Mesothelial cell of epicardium (in vitro differentiated cells): Measurements from ENCODE around the gene GPR84. TPM values are rescaled to one million over a fixed set of nuclear protein-coding genes. Genes with fewer than 3 reads are reported as not detected.

Experiments
- DNase-seq, 2 experiments: peaks; one replicate each; pipeline ENCODE4 v3.0.0; 2021; ENCODE audit warnings: low spot score in 2 of 2; ENCODE audit not compliant: unreplicated experiment in 2 of 2
- H3K27ac Mint-ChIP-seq: 2 replicates; pipeline ENCODE4 v1.8.0; 2021; ENCODE audit warnings: mixed read lengths
- H3K27me3 Mint-ChIP-seq: 2 replicates; pipeline ENCODE4 v1.8.0; 2021; ENCODE audit warnings: low read depth, mixed read lengths
- H3K36me3 Mint-ChIP-seq: 2 replicates; pipeline ENCODE4 v1.8.0; 2021; ENCODE audit warnings: mixed read lengths
- H3K4me1 Mint-ChIP-seq: 2 replicates; pipeline ENCODE4 v1.8.0; 2021; ENCODE audit warnings: mixed read lengths
- H3K4me3 Mint-ChIP-seq: 2 replicates; pipeline ENCODE4 v1.8.0; 2021; ENCODE audit warnings: mild to moderate bottlenecking, moderate library complexity, mixed read lengths
- H3K9me3 Mint-ChIP-seq: 2 replicates; pipeline ENCODE4 v1.8.0; 2021; ENCODE audit warnings: mixed read lengths
- CTCF ChIP-seq: fragments of 200-600 bp; sonication (generic); IDR thresholded peaks from one replicate; pipeline ENCODE4 v1.5.0; 2021; ENCODE audit warnings: antibody characterized with exemption; ENCODE audit not compliant: unreplicated experiment
- total RNA-seq: library from RNA; stranded (reverse); gene quantifications from 3 replicates; pipeline ENCODE4 v1.2.1, GENCODE V29; 2021

Gene GPR84
- total RNA-seq, 1 donor from 2014 or later = 0.18 TPM

DNA sequence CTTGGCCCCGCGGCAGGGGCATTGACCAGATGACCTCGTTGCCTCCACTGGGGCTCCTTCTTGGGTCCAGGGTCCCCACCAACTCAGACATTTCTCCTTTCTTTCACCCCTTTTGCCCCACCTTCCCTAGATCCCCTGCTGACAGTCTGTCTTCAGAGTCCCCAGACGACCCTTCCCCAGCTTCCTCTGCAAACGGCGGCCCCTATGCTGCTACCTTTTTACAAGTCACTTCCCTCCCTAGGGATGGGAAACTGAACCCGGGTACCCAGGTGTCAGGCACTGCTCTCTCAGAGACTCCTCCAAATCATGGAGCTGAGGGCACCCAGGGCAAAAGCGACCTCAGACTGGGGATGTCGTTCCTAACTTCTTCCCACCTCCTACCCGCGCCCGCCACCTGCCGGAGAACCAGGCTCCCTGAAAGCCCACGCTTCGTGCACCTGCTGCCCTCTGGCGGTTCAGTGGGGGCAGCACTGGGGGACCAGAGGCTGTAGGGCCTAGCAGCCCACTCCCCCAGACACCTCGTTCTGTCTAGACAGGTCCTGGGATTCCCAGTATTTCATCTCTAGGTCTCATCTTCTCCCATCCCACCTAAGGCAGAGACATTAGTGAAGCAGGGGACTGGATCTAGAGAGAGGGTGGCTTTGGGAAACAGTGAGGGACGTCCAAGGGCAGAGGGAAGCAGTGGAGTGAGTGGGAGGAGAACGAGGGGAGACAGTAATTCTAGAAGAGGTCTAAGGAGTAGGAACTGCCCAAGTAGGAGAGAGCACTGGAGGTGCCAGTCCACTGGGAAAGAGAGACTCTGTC, 15.3 kb upstream of the GPR84 start:
- DNase-seq = peak; percentile 90 to 96
- Mint-ChIP-seq H3K9me3 (no peaks in the 10 kb centered on the region), H3K27me3 (no peaks in the 10 kb centered on the region), H3K27ac (peak overlapping the region; percentile 35), H3K4me3 (peak overlapping the region; percentile 72), H3K4me1 (peaks cover 32% of the 10 kb centered on the region), H3K36me3 (peaks cover 15% of the 10 kb centered on the region)
- TF ChIP-seq CTCF = peak; percentile 92

- Mint-ChIP-seq H3K27me3 (no peaks in the 10 kb centered on the region), H3K36me3 (peaks cover 13% of the 10 kb centered on the region), H3K4me1 (peaks cover 26% of the 10 kb centered on the region), H3K9me3 (no peaks in the 10 kb centered on the region), H3K27ac (peak overlapping the region; percentile 34), H3K4me3 (peak overlapping the region; percentile 72)
- TF ChIP-seq CTCF = no peak
- DNase-seq = peak in 1 of 2 experiments; percentile 62
Observed at GRCh38 chr12:54378796-54379397, 14.6 kb upstream of the GPR84 start.

- Mint-ChIP-seq H3K4me1 (peaks cover 25% of the 10 kb centered on the region), H3K9me3 (no peaks in the 10 kb centered on the region), H3K4me3 (peak overlapping the region; percentile 71), H3K36me3 (peaks cover 12% of the 10 kb centered on the region), H3K27ac (no peak overlapping the region), H3K27me3 (no peaks in the 10 kb centered on the region)
- no peak for DNase-seq
- TF ChIP-seq CTCF = no peak
Observed at GRCh38 chr12:54377797-54378515, 13.7 kb upstream of the GPR84 start.

DNA sequence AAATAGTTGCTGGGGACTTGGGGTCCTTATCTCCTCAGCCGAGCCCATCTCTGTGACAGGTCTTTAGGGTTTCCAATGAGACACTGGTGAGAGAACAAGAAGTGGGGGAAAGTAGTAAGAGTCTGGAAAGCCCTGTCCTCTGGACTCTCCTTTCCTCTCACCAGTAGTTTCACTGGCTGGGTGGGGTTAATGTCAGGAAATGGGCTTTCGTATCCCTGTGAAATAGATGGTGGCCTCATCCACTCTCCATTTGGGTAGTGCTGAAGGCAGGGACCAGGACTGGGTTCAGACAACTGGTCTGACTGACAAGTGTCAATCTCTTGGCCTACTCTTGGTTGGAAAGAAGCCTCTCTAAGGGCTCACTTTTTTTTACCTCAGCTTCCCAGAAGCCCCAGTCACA, 12.7 kb upstream of the GPR84 start:
- DNase-seq = no peak
- Mint-ChIP-seq H3K27ac (no peak overlapping the region), H3K36me3 (peaks cover 14% of the 10 kb centered on the region), H3K27me3 (no peaks in the 10 kb centered on the region), H3K4me3 (peak overlapping the region; percentile 13), H3K9me3 (no peaks in the 10 kb centered on the region), H3K4me1 (peaks cover 32% of the 10 kb centered on the region)
- TF ChIP-seq CTCF = no peak

DNA sequence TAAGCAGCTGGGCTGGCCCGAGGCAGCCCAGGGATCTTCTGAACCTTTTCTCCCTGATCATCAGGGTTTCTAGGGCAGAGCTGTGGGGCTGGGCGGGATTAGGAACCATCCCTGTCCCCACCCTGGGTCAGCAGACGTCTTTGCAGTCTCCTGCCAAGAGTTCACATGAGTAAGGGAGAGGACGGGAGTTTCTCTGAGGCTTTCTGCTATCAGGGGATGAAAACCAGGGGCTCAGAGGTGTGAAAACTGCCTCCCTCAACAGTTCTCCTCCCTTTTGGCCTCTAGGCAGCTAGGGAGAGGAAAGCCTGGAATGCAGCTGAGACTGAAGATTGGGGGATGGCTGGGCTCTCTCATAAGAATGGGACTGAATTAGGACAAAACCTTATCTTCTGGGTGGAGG, 12.3 kb upstream of the GPR84 start:
- DNase-seq = no peak
- H3K27ac Mint-ChIP-seq = no peak overlapping the region

More for the DNA sequence above, 12.3 kb upstream of the GPR84 start:
- Mint-ChIP-seq H3K4me3 (no peak overlapping the region), H3K27me3 (no peaks in the 10 kb centered on the region), H3K9me3 (no peaks in the 10 kb centered on the region), H3K36me3 (peaks cover 14% of the 10 kb centered on the region), H3K4me1 (peaks cover 36% of the 10 kb centered on the region)
- TF ChIP-seq CTCF = no peak
